Thoracic aorta (tissue), 2 donors: ENCODE results near the gene NRXN3. TPM values are rescaled to one million over a fixed set of nuclear protein-coding genes. Genes with fewer than 3 reads are reported as not detected.

Source experiments
- ATAC-seq: fragments of 150-250 bp; one replicate; pipeline ENCODE4 v1.8.0; 2017; ENCODE audit warnings: low read depth; ENCODE audit not compliant: insufficient number of reproducible peaks, low FRiP score
- DNase-seq: peaks from one replicate; pipeline ENCODE4 v3.0.0-alpha.2; 2020; ENCODE audit warnings: low spot score
- H3K27ac ChIP-seq, 2 donors: fragments of 200-600 bp; sonication (generic); 1 replicate in 1 of 2; 2 replicates in 1 of 2; pipeline ENCODE4 v1.5.1; 2016; ENCODE audit warnings: mild to moderate bottlenecking in 2 of 2, moderate library complexity in 2 of 2
- H3K27me3 ChIP-seq: fragments of 200-600 bp; sonication (generic); replicated peaks from 2 replicates; pipeline ENCODE4 v1.6.0; 2016; ENCODE audit warnings: mild to moderate bottlenecking; ENCODE audit not compliant: insufficient read depth
- H3K36me3 ChIP-seq: fragments of 200-600 bp; sonication (generic); one replicate; pipeline ENCODE4 v1.5.1; 2016
- H3K4me1 ChIP-seq, 2 donors: fragments of 200-600 bp; sonication (generic); 1 replicate in 1 of 2; 2 replicates in 1 of 2; pipeline versions ENCODE4 v1.5.1 to v1.6.0; 2016; ENCODE audit warnings: low read depth in 2 of 2, mild to moderate bottlenecking in 1 of 2; ENCODE audit not compliant: control insufficient read depth in 1 of 2
- H3K4me3 ChIP-seq: fragments of 200-600 bp; sonication (generic); 2 replicates; pipeline ENCODE4 v1.5.1; 2016; ENCODE audit warnings: mild to moderate bottlenecking
- H3K9me3 ChIP-seq: fragments of 200-600 bp; sonication (generic); 2 replicates; pipeline ENCODE4 v1.5.1; 2016
- CTCF ChIP-seq: fragments of 200-600 bp; sonication (generic); IDR thresholded peaks from one replicate; pipeline ENCODE4 v1.5.1; 2019; ENCODE audit warnings: antibody characterized with exemption
- total RNA-seq, 2 donors: library from RNA; depleted of rRNA; stranded (reverse); fragments of >200 nt; gene quantifications; one replicate each; pipeline versions ENCODE4 v1.1.0 to v1.2.3, GENCODE V29; 2016

NRXN3 gene
- total RNA-seq, 2 donors from 2014 or later, result 5.6 to 33.3 TPM

GRCh38 chr14:78412475-78412874 is 242.3 kb downstream of the NRXN3 start:
- no peak overlapping the region for H3K27ac ChIP-seq
- no peak overlapping the region for H3K4me3 ChIP-seq
- H3K9me3 ChIP-seq, result no peaks in the 10 kb centered on the region
- no peaks in the 10 kb centered on the region for H3K27me3 ChIP-seq
- ATAC-seq (no peak), DNase-seq (no peak)
- H3K36me3 ChIP-seq, result no peaks in the 10 kb centered on the region
- no peaks in the 10 kb centered on the region for H3K4me1 ChIP-seq
- TF ChIP-seq CTCF, result no peak

- Histone ChIP-seq H3K9me3 (no peaks in the 10 kb centered on the region), H3K27ac (no peak overlapping the region), H3K36me3 (no peaks in the 10 kb centered on the region), H3K4me3 (no peak overlapping the region), H3K4me1 (no peaks in the 10 kb centered on the region), H3K27me3 (no peaks in the 10 kb centered on the region)
- DNase-seq, result no peak
- no peak for ATAC-seq
- TF ChIP-seq CTCF, result no peak
Observed at GRCh38 chr14:78414172-78414571, 244.0 kb downstream of the NRXN3 start.

GRCh38 chr14:78417532-78417931 is 247.4 kb downstream of the NRXN3 start:
- Histone ChIP-seq H3K4me1 (no peaks in the 10 kb centered on the region), H3K27me3 (no peaks in the 10 kb centered on the region), H3K9me3 (no peaks in the 10 kb centered on the region), H3K27ac (no peak overlapping the region), H3K4me3 (no peak overlapping the region), H3K36me3 (no peaks in the 10 kb centered on the region)
- no peak for TF ChIP-seq CTCF
- DNase-seq (no peak), ATAC-seq (no peak)

GRCh38 chr14:78424311-78424710 is 254.1 kb downstream of the NRXN3 start:
- Histone ChIP-seq H3K4me3 (no peak overlapping the region), H3K27ac (no peak overlapping the region), H3K27me3 (no peaks in the 10 kb centered on the region), H3K36me3 (no peaks in the 10 kb centered on the region), H3K9me3 (no peaks in the 10 kb centered on the region), H3K4me1 (no peaks in the 10 kb centered on the region)
- no peak for TF ChIP-seq CTCF
- ATAC-seq (no peak), DNase-seq (no peak)

- no peak overlapping the region for H3K4me3 ChIP-seq
- no peaks in the 10 kb centered on the region for H3K36me3 ChIP-seq
- H3K4me1 ChIP-seq, result no peaks in the 10 kb centered on the region
- H3K27me3 ChIP-seq, result no peaks in the 10 kb centered on the region
- no peak for DNase-seq
- no peak overlapping the region for H3K27ac ChIP-seq
- H3K9me3 ChIP-seq, result no peaks in the 10 kb centered on the region
- ATAC-seq, result no peak
- TF ChIP-seq CTCF, result no peak
Observed at GRCh38 chr14:78425330-78425729, 255.2 kb downstream of the NRXN3 start.
